ENCODE data around the gene GK2. TPM values are rescaled to one million over a fixed set of nuclear protein-coding genes. Genes with fewer than 3 reads are reported as not detected.

The GK2 gene
- total RNA-seq, 1 donor from 2014 or later, result not detected

DNA sequence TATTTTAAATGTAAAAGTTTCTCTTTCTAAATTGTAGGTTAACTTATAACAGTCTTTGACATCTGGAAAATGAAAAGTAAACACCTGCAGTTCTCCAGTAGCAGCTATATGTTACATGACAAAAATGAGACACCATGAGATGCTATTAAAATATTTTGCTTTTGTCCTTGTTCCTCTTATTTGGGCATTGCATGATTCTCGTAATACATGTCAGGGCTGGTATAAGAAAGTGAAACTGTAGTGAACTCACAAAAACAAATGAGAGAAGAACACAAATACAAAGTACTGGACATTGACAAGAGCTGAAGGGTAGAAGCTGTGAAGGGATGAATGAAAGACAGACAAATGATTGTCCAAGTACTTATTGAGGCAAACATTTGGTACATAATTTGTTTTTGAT is 9.0 kb downstream of the GK2 start:
- Histone ChIP-seq H3K27ac (no peak overlapping the region), H3K4me3 (no peak overlapping the region), H3K4me1 (peaks cover 11% of the 10 kb centered on the region), H3K4me2 (no peak overlapping the region), H4K20me1 (ENCODE audit: low read depth) (no peaks in the 10 kb centered on the region), H3K36me3 (no peaks in the 10 kb centered on the region), H3F3A (ENCODE audit: low read depth) (peaks cover 8% of the 10 kb centered on the region), H2AFZ (replicated peaks) (no peak overlapping the region), H3K9ac (no peak overlapping the region), H3K79me2 (ENCODE audit: low read depth) (no peaks in the 10 kb centered on the region), H3K27me3 (no peaks in the 10 kb centered on the region), H3K9me3 (ENCODE audit: low read depth) (no peaks in the 10 kb centered on the region)
- peaks cover 5% of the 10 kb centered on the region for H3K4me1 Mint-ChIP-seq
- no peak for DNase-seq (ENCODE audit: low spot score)
- H3K36me3 Mint-ChIP-seq, result no peaks in the 10 kb centered on the region
- no peak overlapping the region for H3K27ac Mint-ChIP-seq
- H3K4me3 Mint-ChIP-seq, result no peak overlapping the region
- TF ChIP-seq, protein P1, sequence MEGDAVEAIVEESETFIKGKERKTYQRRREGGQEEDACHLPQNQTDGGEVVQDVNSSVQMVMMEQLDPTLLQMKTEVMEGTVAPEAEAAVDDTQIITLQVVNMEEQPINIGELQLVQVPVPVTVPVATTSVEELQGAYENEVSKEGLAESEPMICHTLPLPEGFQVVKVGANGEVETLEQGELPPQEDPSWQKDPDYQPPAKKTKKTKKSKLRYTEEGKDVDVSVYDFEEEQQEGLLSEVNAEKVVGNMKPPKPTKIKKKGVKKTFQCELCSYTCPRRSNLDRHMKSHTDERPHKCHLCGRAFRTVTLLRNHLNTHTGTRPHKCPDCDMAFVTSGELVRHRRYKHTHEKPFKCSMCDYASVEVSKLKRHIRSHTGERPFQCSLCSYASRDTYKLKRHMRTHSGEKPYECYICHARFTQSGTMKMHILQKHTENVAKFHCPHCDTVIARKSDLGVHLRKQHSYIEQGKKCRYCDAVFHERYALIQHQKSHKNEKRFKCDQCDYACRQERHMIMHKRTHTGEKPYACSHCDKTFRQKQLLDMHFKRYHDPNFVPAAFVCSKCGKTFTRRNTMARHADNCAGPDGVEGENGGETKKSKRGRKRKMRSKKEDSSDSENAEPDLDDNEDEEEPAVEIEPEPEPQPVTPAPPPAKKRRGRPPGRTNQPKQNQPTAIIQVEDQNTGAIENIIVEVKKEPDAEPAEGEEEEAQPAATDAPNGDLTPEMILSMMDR (IDR thresholded peaks at IDR 0.05), result no peak
- TF ChIP-seq EZH2 (IDR thresholded peaks at IDR 0.05) (no peak), EZH2phosphoT487 (IDR thresholded peaks at IDR 0.05) (no peak)
- H3K9me3 Mint-ChIP-seq, result no peaks in the 10 kb centered on the region
- peaks cover 2% of the 10 kb centered on the region for H3K27me3 Mint-ChIP-seq (ENCODE audit: insufficient read depth, low read depth)

DNA sequence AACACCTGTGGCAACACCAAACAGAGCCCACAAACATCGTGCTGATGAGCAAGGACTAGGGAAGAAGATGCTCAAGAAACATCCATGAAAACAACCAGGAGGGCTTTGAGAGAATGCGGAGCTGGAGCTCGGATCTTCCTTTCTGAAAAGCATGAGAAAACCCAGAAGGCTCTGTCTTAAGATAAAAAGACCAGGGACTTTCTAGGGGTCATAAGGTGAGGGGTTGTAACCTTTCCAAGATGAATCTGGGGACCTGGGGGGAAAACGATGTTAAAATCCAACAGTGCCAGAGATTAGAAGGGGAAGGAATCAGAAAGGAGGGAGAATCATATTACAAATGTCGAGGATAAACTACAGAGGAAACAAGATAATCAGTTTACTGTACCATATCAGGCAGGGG is 10.1 kb downstream of the GK2 start:
- Histone ChIP-seq H3K27ac (no peak overlapping the region), H3K36me3 (no peaks in the 10 kb centered on the region), H3K4me2 (no peak overlapping the region), H4K20me1 (ENCODE audit: low read depth) (no peaks in the 10 kb centered on the region), H2AFZ (replicated peaks) (peak overlapping the region; percentile 77), H3K27me3 (no peaks in the 10 kb centered on the region), H3K4me3 (no peak overlapping the region), H3K4me1 (peaks cover 11% of the 10 kb centered on the region), H3F3A (ENCODE audit: low read depth) (peaks cover 8% of the 10 kb centered on the region), H3K9ac (no peak overlapping the region), H3K79me2 (ENCODE audit: low read depth) (no peaks in the 10 kb centered on the region), H3K9me3 (ENCODE audit: low read depth) (no peaks in the 10 kb centered on the region)
- DNase-seq (ENCODE audit: low spot score), result no peak
- Mint-ChIP-seq H3K9me3 (no peaks in the 10 kb centered on the region), H3K27me3 (ENCODE audit: insufficient read depth, low read depth) (peaks cover 2% of the 10 kb centered on the region), H3K4me3 (no peak overlapping the region), H3K27ac (no peak overlapping the region), H3K4me1 (peaks cover 5% of the 10 kb centered on the region), H3K36me3 (no peaks in the 10 kb centered on the region)
- TF ChIP-seq EZH2 (IDR thresholded peaks at IDR 0.05) (no peak), EZH2phosphoT487 (IDR thresholded peaks at IDR 0.05) (no peak)
- TF ChIP-seq, protein P1 (IDR thresholded peaks at IDR 0.05), result no peak

DNA sequence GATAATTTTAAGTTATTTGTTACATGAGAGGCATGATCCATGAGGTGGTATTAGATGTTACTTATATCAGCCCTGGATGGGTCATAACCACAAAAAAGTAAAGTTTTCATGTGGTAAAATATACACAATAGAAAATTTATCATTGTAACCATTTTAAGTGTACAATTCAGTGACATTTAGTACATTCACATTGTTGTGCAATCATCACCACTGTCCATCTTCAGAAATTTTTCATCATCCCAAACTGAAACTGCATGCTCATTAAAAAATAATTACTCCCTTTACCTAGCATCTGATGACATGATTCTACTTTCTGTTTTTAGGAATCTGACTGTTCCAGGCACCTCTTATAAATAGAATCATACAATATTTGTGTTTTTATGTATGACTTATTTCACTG is 11.2 kb downstream of the GK2 start:
- H3K9me3 Mint-ChIP-seq, result no peaks in the 10 kb centered on the region
- Histone ChIP-seq H3K9me3 (ENCODE audit: low read depth) (no peaks in the 10 kb centered on the region), H3K27me3 (no peaks in the 10 kb centered on the region)

More for the DNA sequence above, 11.2 kb downstream of the GK2 start:
- no peak overlapping the region for H3K4me3 ChIP-seq
- peaks cover 11% of the 10 kb centered on the region for H3K4me1 ChIP-seq
- no peak overlapping the region for H3K27ac Mint-ChIP-seq
- no peaks in the 10 kb centered on the region for H3K36me3 Mint-ChIP-seq
- H3K27ac ChIP-seq, result no peak overlapping the region
- peaks cover 8% of the 10 kb centered on the region for H3F3A ChIP-seq (ENCODE audit: low read depth)
- H3K79me2 ChIP-seq (ENCODE audit: low read depth), result no peaks in the 10 kb centered on the region
- H4K20me1 ChIP-seq (ENCODE audit: low read depth), result no peaks in the 10 kb centered on the region
- no peak overlapping the region for H3K9ac ChIP-seq
- DNase-seq (ENCODE audit: low spot score), result no peak
- TF ChIP-seq EZH2 (IDR thresholded peaks at IDR 0.05) (no peak), EZH2phosphoT487 (IDR thresholded peaks at IDR 0.05) (no peak)
- TF ChIP-seq, protein P1 (IDR thresholded peaks at IDR 0.05), result no peak
- H3K4me3 Mint-ChIP-seq, result no peak overlapping the region
- H3K4me1 Mint-ChIP-seq, result peaks cover 5% of the 10 kb centered on the region
- H2AFZ ChIP-seq (replicated peaks), result no peak overlapping the region
- no peak overlapping the region for H3K4me2 ChIP-seq
- peaks cover under 1% of the 10 kb centered on the region for H3K27me3 Mint-ChIP-seq (ENCODE audit: insufficient read depth, low read depth)
- H3K36me3 ChIP-seq, result no peaks in the 10 kb centered on the region
